HFF-Myc (cell line): ENCODE measurements around the gene EEA1.

Experiments used
- DNase-seq: peaks from one replicate; pipeline ENCODE4 v3.0.0-alpha.2; 2011; ENCODE audit warnings: low read depth; ENCODE audit errors: extremely low read depth
- H3K4me3 ChIP-seq: replicated peaks from 2 replicates; pipeline ENCODE4 v1.5.1; 2011; ENCODE audit warnings: low read depth, mild to moderate bottlenecking, control low read depth, low read length
- TF ChIP-seq, protein P1 (sequence below): IDR thresholded peaks from 2 replicates; pipeline ENCODE4 v1.5.1; 2012; ENCODE audit warnings: mild to moderate bottlenecking, low read depth, low read length, control low read depth; ENCODE audit errors: missing control alignments

The EEA1 gene

DNA sequence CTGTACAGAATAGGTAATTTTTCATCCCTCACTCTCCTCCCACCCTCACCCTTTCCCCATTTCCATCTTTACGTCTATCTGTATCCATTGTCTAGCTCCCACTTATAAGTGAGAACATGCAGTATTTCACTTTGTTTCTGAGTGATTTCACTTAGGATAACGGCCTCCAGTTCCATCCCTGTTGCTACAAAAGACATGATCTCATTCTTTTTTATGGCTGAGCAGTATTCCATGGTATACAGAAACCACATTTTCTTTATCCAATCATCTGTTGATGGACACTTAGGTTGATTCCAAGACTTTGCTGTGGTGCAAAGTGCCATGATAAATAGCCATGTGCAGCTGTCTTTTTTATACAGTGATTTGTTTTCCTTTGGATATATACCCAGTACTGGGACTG is 16.4 kb downstream of the EEA1 start:
- TF ChIP-seq, protein P1, sequence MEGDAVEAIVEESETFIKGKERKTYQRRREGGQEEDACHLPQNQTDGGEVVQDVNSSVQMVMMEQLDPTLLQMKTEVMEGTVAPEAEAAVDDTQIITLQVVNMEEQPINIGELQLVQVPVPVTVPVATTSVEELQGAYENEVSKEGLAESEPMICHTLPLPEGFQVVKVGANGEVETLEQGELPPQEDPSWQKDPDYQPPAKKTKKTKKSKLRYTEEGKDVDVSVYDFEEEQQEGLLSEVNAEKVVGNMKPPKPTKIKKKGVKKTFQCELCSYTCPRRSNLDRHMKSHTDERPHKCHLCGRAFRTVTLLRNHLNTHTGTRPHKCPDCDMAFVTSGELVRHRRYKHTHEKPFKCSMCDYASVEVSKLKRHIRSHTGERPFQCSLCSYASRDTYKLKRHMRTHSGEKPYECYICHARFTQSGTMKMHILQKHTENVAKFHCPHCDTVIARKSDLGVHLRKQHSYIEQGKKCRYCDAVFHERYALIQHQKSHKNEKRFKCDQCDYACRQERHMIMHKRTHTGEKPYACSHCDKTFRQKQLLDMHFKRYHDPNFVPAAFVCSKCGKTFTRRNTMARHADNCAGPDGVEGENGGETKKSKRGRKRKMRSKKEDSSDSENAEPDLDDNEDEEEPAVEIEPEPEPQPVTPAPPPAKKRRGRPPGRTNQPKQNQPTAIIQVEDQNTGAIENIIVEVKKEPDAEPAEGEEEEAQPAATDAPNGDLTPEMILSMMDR, result no peak
- no peak overlapping the region for H3K4me3 ChIP-seq
- no peak for DNase-seq

GRCh38 chr12:92912052-92912451 is 17.0 kb downstream of the EEA1 start:
- no peak overlapping the region for H3K4me3 ChIP-seq
- no peak for DNase-seq
- TF ChIP-seq, protein P1, result no peak

DNA sequence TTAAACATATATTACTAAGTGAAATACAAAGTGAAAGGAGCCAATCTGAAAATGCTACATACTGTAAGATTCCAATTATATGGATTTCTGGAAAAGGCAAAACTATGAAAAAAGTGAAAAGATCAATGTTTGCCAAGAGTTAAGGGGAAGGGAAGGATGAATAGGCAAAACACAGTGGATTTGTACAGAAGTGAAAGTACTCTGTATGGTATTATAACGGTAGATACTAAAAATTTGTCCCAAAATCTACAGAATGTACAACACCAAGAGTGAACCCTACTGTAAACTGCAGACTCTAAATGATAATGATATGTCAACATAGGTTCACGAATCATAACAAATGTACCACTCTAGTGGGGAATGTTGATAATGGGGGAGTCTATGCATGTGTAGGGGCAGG is 17.8 kb downstream of the EEA1 start:
- no peak overlapping the region for H3K4me3 ChIP-seq
- no peak for DNase-seq
- TF ChIP-seq, protein P1, result no peak

DNA sequence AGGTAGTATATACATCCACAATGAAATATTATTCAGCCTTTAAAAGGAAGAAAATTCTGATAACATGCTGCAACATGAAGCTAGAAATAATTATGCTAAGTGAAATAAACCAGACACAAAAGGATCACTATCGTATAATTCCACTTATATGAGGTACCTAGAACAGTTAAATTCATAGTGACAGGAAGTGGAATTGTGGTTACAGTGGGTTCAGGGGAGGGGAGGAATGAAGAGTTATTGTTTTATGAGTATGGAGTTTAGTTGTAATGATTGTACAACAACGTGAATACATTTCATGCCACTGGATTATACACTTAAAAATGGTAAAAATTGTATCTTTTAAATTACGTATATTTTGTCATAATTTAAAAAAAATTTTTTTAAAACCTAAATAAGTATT is 21.0 kb downstream of the EEA1 start:
- no peak for DNase-seq
- H3K4me3 ChIP-seq, result no peak overlapping the region
- TF ChIP-seq, protein P1, result no peak

DNA sequence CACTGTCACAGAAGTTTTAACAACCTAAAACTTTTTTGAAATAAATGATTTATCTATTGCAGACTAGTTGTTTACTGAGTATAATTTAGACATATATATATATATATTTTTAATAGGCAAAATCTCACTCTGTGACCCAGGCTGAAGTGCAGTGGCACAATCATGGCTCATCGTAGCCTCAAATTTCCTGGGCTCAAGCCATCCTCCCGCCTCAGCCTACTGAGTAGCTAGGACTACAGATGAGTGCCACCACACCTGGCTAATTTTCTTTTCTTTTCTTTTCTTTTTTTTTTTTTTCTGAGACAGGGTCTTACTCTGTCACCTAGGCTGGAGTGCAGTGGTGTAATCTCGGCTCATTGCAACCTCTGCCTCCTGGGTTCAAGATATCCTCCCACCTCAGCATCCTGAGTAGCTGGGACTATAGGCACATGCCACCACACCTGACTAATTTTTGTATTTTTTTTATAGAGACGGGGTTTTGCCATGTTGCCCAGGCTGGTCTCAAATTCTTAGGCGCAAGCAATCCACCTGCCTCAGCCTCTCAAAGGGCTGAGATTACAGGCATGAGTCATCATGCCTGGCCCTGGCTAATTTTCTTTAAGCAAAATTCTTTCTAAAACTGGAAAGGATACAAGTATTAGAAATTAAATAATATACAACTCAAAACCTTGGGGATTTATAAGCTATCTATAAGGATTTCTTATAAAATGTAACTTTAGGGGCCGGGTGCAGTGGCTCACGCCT is 23.1 kb downstream of the EEA1 start:
- H3K4me3 ChIP-seq, result no peak overlapping the region
- no peak for DNase-seq
- TF ChIP-seq, protein P1, result no peak

DNA sequence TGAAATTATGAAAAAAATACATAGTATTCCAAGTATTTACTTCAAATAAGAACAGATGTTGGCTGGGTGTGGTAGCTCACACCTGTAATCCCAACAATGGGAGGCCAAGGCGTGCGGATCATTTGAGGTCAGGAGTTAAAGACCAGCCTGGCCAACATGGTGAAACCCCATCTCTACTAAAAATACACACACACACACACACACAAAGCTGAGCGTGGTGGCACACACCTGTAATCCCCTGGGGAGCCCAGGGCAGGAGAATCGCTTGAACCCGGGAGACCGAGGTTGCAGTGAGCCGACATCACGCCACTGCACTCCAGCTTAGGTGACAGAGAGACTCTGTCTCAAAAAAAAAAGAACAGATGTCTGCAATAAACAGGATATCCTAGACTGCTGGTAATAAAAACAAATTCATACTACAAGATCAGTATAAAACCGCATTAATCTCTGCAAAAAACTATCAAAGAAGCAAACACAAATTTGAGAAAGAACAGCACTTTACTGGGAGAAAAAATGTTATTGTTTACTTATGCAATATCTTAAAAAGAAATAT is 23.8 kb downstream of the EEA1 start:
- TF ChIP-seq, protein P1, result no peak
- H3K4me3 ChIP-seq, result no peak overlapping the region
- DNase-seq, result no peak
